Measurements from ENCODE around the gene TMEM51.

Gene TMEM51

DNA sequence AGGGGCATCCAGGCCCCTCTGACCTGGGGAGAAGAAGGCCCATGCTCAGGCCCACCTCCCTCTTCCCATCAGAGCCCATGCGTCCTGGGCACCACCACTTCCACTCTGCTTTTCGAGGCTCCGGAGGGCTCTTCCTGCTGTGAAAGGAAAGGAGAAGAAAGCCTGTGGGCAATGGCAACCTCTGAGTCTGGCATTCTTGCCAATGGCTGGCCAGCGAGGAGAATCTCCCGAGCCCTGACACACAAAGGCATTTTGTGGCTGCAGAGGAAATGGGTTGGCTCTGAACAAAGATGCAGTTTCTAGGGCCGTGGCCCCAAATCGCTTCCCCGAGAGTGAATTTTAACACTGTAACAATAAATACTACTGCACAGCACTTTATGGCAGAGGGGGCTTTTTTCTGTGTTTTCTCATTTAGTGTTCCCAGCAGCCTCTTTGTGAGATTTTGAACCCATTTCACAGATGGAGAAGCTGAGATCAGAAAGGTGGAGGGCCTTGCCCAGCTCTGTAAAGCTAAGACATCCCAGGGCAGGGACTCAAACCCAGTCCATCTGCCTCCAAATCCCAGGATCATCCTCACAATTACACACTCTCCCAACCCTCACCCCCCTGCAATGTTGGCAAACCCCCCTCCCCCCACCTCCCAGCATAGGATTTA, 35.7 kb upstream of the TMEM51 start:
- no peak for TF ChIP-seq GABPA (IDR thresholded peaks at IDR 0.05; ENCODE audit: low read depth)
- TF ChIP-seq, protein P1, sequence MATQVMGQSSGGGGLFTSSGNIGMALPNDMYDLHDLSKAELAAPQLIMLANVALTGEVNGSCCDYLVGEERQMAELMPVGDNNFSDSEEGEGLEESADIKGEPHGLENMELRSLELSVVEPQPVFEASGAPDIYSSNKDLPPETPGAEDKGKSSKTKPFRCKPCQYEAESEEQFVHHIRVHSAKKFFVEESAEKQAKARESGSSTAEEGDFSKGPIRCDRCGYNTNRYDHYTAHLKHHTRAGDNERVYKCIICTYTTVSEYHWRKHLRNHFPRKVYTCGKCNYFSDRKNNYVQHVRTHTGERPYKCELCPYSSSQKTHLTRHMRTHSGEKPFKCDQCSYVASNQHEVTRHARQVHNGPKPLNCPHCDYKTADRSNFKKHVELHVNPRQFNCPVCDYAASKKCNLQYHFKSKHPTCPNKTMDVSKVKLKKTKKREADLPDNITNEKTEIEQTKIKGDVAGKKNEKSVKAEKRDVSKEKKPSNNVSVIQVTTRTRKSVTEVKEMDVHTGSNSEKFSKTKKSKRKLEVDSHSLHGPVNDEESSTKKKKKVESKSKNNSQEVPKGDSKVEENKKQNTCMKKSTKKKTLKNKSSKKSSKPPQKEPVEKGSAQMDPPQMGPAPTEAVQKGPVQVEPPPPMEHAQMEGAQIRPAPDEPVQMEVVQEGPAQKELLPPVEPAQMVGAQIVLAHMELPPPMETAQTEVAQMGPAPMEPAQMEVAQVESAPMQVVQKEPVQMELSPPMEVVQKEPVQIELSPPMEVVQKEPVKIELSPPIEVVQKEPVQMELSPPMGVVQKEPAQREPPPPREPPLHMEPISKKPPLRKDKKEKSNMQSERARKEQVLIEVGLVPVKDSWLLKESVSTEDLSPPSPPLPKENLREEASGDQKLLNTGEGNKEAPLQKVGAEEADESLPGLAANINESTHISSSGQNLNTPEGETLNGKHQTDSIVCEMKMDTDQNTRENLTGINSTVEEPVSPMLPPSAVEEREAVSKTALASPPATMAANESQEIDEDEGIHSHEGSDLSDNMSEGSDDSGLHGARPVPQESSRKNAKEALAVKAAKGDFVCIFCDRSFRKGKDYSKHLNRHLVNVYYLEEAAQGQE (IDR thresholded peaks at IDR 0.05; ENCODE audit: insufficient replicate concordance, low read depth) = no peak
- TF ChIP-seq SPI1 (IDR thresholded peaks at IDR 0.05; ENCODE audit: borderline replicate concordance, low read depth) = no peak
- TF ChIP-seq, protein P2, sequence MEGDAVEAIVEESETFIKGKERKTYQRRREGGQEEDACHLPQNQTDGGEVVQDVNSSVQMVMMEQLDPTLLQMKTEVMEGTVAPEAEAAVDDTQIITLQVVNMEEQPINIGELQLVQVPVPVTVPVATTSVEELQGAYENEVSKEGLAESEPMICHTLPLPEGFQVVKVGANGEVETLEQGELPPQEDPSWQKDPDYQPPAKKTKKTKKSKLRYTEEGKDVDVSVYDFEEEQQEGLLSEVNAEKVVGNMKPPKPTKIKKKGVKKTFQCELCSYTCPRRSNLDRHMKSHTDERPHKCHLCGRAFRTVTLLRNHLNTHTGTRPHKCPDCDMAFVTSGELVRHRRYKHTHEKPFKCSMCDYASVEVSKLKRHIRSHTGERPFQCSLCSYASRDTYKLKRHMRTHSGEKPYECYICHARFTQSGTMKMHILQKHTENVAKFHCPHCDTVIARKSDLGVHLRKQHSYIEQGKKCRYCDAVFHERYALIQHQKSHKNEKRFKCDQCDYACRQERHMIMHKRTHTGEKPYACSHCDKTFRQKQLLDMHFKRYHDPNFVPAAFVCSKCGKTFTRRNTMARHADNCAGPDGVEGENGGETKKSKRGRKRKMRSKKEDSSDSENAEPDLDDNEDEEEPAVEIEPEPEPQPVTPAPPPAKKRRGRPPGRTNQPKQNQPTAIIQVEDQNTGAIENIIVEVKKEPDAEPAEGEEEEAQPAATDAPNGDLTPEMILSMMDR (IDR thresholded peaks at IDR 0.05; ENCODE audit: insufficient read depth, low read length) = no peak
- TF ChIP-seq POLR2AphosphoS5 (IDR thresholded peaks at IDR 0.05; ENCODE audit: low read depth) = no peak
- no peaks in the 10 kb centered on the region for H3K27me3 ChIP-seq (ENCODE audit: insufficient read depth, poor library complexity, severe bottlenecking)

DNA sequence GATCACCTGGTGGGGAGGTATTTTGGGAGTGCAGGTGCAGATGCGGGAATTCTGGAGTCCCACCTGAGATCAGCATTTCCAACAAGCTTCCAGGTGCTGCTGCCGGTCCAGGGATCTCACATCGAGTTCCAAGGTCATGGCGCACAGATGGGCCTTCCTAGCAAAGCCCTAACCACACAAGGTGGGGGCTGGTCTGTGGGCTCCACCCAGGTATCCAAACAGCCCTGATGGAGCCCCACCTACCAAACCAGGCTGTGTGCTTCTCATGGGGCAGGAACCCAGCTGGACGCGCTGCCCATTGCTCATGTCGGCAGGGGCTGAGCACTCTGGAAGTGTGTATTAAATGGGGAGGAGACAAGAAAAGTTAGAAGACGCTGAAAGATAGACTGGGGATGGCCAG, 35.0 kb upstream of the TMEM51 start:
- TF ChIP-seq, protein P1 (IDR thresholded peaks at IDR 0.05; ENCODE audit: insufficient replicate concordance, low read depth) = no peak
- TF ChIP-seq SPI1 (IDR thresholded peaks at IDR 0.05; ENCODE audit: borderline replicate concordance, low read depth) = no peak
- TF ChIP-seq, protein P2 (IDR thresholded peaks at IDR 0.05; ENCODE audit: insufficient read depth, low read length) = no peak
- TF ChIP-seq GABPA (IDR thresholded peaks at IDR 0.05; ENCODE audit: low read depth) = no peak
- no peak for TF ChIP-seq POLR2AphosphoS5 (IDR thresholded peaks at IDR 0.05; ENCODE audit: low read depth)
- H3K27ac ChIP-seq (replicated peaks) = no peak overlapping the region
- DNase-seq (ENCODE audit: low read depth in 1 of 2, low spot score in 1 of 2) = no peak
- H3K4me3 ChIP-seq (replicated peaks; ENCODE audit: insufficient read depth, low read length) = no peak overlapping the region
- H3K27me3 ChIP-seq (ENCODE audit: insufficient read depth, poor library complexity, severe bottlenecking) = no peaks in the 10 kb centered on the region

More for the DNA sequence above, 35.7 kb upstream of the TMEM51 start:
- DNase-seq (ENCODE audit: low read depth in 1 of 2, low spot score in 1 of 2) = no peak
- Histone ChIP-seq H3K4me3 (replicated peaks; ENCODE audit: insufficient read depth, low read length) (no peak overlapping the region), H3K27ac (replicated peaks) (no peak overlapping the region)

DNA sequence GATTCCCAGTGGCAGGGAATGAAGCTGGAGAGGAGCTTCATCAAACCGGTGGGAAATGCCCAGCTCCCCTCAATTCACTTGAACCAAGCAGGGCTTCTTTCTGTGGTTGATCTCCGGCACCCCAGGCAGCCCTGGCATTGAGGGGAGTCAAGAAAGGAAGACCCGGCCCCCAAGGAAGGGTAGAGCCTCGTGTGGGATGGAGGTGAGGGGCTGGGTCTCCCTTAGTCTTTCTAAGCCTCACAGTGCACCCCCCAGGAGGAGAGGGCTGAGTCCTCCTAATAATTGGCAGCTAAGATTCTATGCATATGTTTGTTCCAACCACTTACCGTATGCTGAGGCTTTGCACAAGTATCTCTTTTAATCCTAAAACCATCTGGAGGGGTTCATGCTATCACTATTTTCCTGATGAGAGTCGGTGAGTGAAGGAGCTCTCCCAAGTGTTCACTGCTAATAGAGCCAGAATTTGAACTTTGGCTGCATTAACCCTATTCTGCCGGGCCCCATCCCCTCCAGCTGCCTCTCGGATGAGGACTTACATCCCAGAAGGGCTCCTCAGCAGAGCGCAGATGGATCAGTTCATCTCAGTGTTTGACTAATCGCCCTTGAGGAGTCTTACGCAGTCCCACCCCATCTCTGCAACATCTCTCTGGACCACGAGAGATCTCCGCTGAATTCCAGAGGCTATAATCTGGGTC, 33.1 kb upstream of the TMEM51 start:
- Histone ChIP-seq H3K27me3 (ENCODE audit: insufficient read depth, poor library complexity, severe bottlenecking) (no peaks in the 10 kb centered on the region), H3K27ac (replicated peaks) (no peak overlapping the region), H3K4me3 (replicated peaks; ENCODE audit: insufficient read depth, low read length) (no peak overlapping the region)
- DNase-seq (ENCODE audit: low read depth in 1 of 2, low spot score in 1 of 2) = no peak
- TF ChIP-seq POLR2AphosphoS5 (IDR thresholded peaks at IDR 0.05; ENCODE audit: low read depth) (no peak), SPI1 (IDR thresholded peaks at IDR 0.05; ENCODE audit: borderline replicate concordance, low read depth) (no peak), GABPA (IDR thresholded peaks at IDR 0.05; ENCODE audit: low read depth) (no peak)
- TF ChIP-seq, protein P1 (IDR thresholded peaks at IDR 0.05; ENCODE audit: insufficient replicate concordance, low read depth) = no peak
- TF ChIP-seq, protein P2 (IDR thresholded peaks at IDR 0.05; ENCODE audit: insufficient read depth, low read length) = no peak
